PC-9 (cell line): ENCODE measurements around the gene SIT1. TPM values are rescaled to one million over a fixed set of nuclear protein-coding genes. Genes with fewer than 3 reads are reported as not detected.
"Not testable (repeated sequence)": the region's sequence is repeated elsewhere in the genome, so short reads cannot be mapped to it uniquely, and the experiment has no call there.

Source experiments
- BruUV-seq: library from RNA; stranded (reverse); fragments of 400-500 nt; replicated peaks from 2 replicates; lab custom pipeline; 2021; lab: Mats Ljungman, UMichigan
- CTCF ChIA-PET: fragments of 300-600 bp; sonication (Branson Sonifier 250); formaldehyde crosslinking; loops from one replicate; lab custom pipeline; 2022; ENCODE audit warnings: antibody characterized with exemption; lab: Charles Lee
- POLR2A ChIA-PET: fragments of 300-600 bp; sonication (Branson Sonifier 250); formaldehyde crosslinking; loops from one replicate; lab custom pipeline; 2022; ENCODE audit warnings: antibody characterized with exemption; ENCODE audit not compliant: unreplicated experiment; lab: Charles Lee
- DNase-seq, 2 experiments: peaks; one replicate each; pipeline versions ENCODE4 v3.0.0 to v3.0.0-alpha.2; 2015 to 2022; ENCODE audit warnings: mixed read lengths in 1 of 2
- H2AFZ ChIP-seq: fragments of 200-600 bp; sonication (generic); 2 replicates; pipeline ENCODE4 v1.8.1; 2017; ENCODE audit warnings: antibody characterized with exemption
- H3F3A ChIP-seq: fragments of 200-600 bp; sonication (generic); 2 replicates; pipeline ENCODE4 v1.8.1; 2017; ENCODE audit warnings: antibody characterized with exemption, mild to moderate bottlenecking, low read depth; ENCODE audit not compliant: insufficient read depth
- H3K27ac ChIP-seq: fragments of 200-600 bp; sonication (generic); 2 replicates; pipeline ENCODE4 v1.6.1; 2016; ENCODE audit warnings: mixed run types
- H3K27me3 ChIP-seq: fragments of 200-600 bp; sonication (generic); 2 replicates; pipeline ENCODE4 v1.6.1; 2016; ENCODE audit warnings: low read depth, mixed run types; ENCODE audit not compliant: insufficient read depth
- H3K36me3 ChIP-seq: fragments of 200-600 bp; sonication (generic); 2 replicates; pipeline ENCODE4 v1.6.1; 2016; ENCODE audit warnings: low read depth, mixed run types
- H3K4me1 ChIP-seq: fragments of 200-600 bp; sonication (generic); replicated peaks from 2 replicates; pipeline ENCODE4 v1.6.1; 2016; ENCODE audit warnings: mixed run types; ENCODE audit not compliant: insufficient read depth
- H3K4me2 ChIP-seq: fragments of 200-600 bp; sonication (generic); 2 replicates; pipeline ENCODE4 v1.6.1; 2017; ENCODE audit warnings: mixed run types
- H3K4me3 ChIP-seq: fragments of 200-600 bp; sonication (generic); 2 replicates; pipeline ENCODE4 v1.6.1; 2016; ENCODE audit warnings: mixed run types
- H3K79me2 ChIP-seq: fragments of 200-600 bp; sonication (generic); 2 replicates; pipeline ENCODE4 v1.6.1; 2017; ENCODE audit warnings: low read depth, mixed run types
- H3K9me2 ChIP-seq: fragments of 200-600 bp; sonication (generic); 2 replicates; pipeline ENCODE4 v1.8.1; 2017; ENCODE audit warnings: mild to moderate bottlenecking; ENCODE audit not compliant: insufficient read depth
- H3K9me3 ChIP-seq: fragments of 200-600 bp; sonication (generic); 2 replicates; pipeline ENCODE4 v1.8.1; 2016; ENCODE audit warnings: low read depth; ENCODE audit not compliant: insufficient read depth
- H4K20me1 ChIP-seq: fragments of 200-600 bp; sonication (generic); 2 replicates; pipeline ENCODE4 v1.8.1; 2017; ENCODE audit not compliant: insufficient read depth
- EZH2 ChIP-seq: fragments of 200-600 bp; sonication (generic); IDR thresholded peaks from 2 replicates; pipeline ENCODE4 v1.8.0; 2017; ENCODE audit warnings: antibody characterized with exemption, low read depth
- intact Hi-C: fragments of 100-400 bp; cut with micrococcal nuclease; formaldehyde crosslinking; loops from one replicate; pipeline ENCODE4 v1.10.0; 2022; ENCODE audit not compliant: unreplicated experiment
- total RNA-seq: library from RNA; stranded (reverse); gene quantifications from 2 replicates; pipeline ENCODE4 v1.2.3, GENCODE V29; 2021
- TF ChIP-seq, protein P1 (sequence below): fragments of 200-600 bp; sonication (generic); conservative IDR thresholded peaks from 2 replicates; pipeline ENCODE4 v1.6.1; 2017; ENCODE audit warnings: mixed run types, antibody characterized with exemption, mild to moderate bottlenecking, moderate library complexity

The SIT1 gene
- total RNA-seq, 1 experiment from 2014 or later, result not detected

GRCh38 chr9:35637427-35637955 is 13.2 kb downstream of the SIT1 start:
- POLR2A ChIA-PET, H3K4me1 ChIP-seq, H3K79me2 ChIP-seq, DNase-seq, CTCF ChIA-PET, H3K36me3 ChIP-seq, H3K4me3 ChIP-seq, intact Hi-C loops, H4K20me1 ChIP-seq, H3K9me3 ChIP-seq, H3F3A ChIP-seq, H3K4me2 ChIP-seq, H3K9me2 ChIP-seq, H3K27ac ChIP-seq, H3K27me3 ChIP-seq, H2AFZ ChIP-seq, BruUV-seq: not testable (repeated sequence)

GRCh38 chr9:35636877-35637246 is 13.9 kb downstream of the SIT1 start:
- H3K79me2 ChIP-seq, H3K36me3 ChIP-seq, H3K4me1 ChIP-seq, CTCF ChIA-PET, DNase-seq, H3K4me3 ChIP-seq, BruUV-seq, H3K9me2 ChIP-seq, H3K27ac ChIP-seq, POLR2A ChIA-PET, H3F3A ChIP-seq, intact Hi-C loops, H2AFZ ChIP-seq, H4K20me1 ChIP-seq, H3K9me3 ChIP-seq, H3K4me2 ChIP-seq, H3K27me3 ChIP-seq: not testable (repeated sequence)

DNA sequence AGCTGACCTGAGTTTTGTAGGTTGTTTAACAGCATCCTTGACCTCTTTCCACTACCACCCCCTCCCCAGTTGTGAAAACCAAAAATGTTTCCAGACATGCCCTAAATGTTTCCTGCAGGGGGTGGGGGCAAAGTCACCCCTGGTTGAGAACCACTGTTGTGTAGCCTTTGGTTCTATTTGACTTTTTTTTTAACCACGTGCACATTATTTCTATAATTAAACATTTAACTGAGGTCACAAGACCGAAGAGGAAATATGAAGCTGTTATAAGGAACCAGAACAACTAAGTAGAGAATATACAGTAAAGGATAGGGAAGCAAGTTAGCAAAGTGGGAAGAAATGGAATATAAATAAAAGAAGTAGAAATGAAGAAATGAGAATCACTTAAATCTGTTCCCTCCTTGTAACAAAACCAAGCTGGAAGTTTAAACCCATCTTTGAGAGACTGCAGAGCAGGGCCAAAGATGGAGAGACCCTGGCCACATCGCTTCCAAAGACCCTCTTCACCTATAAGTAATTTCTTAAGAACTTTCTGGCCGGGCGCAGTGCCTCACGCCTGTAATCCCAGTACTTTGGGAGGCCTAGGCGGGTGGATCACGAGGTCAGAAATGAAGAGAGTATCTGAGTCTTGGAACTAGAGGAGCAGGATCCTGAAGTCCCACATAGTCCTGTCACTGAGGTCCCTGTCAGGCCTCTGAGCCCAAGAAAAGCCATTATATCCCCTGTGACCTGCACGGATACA is 14.4 kb downstream of the SIT1 start:
- TF ChIP-seq, protein P1, sequence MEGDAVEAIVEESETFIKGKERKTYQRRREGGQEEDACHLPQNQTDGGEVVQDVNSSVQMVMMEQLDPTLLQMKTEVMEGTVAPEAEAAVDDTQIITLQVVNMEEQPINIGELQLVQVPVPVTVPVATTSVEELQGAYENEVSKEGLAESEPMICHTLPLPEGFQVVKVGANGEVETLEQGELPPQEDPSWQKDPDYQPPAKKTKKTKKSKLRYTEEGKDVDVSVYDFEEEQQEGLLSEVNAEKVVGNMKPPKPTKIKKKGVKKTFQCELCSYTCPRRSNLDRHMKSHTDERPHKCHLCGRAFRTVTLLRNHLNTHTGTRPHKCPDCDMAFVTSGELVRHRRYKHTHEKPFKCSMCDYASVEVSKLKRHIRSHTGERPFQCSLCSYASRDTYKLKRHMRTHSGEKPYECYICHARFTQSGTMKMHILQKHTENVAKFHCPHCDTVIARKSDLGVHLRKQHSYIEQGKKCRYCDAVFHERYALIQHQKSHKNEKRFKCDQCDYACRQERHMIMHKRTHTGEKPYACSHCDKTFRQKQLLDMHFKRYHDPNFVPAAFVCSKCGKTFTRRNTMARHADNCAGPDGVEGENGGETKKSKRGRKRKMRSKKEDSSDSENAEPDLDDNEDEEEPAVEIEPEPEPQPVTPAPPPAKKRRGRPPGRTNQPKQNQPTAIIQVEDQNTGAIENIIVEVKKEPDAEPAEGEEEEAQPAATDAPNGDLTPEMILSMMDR, result no peak
- TF ChIP-seq EZH2, result no peak
- no TSS peak for BruUV-seq
- Histone ChIP-seq H3K4me1 (no peaks in the 10 kb centered on the region), H3F3A (no peaks in the 10 kb centered on the region), H3K9me3 (no peaks in the 10 kb centered on the region), H3K4me2 (no peak overlapping the region), H3K9me2 (no peaks in the 10 kb centered on the region), H2AFZ (no peak overlapping the region), H3K4me3 (no peak overlapping the region), H3K27ac (no peak overlapping the region), H3K36me3 (no peaks in the 10 kb centered on the region), H3K27me3 (no peaks in the 10 kb centered on the region), H4K20me1 (no peaks in the 10 kb centered on the region), H3K79me2 (no peaks in the 10 kb centered on the region)
- POLR2A ChIA-PET, result no interaction called here
- CTCF ChIA-PET, result no interaction called here
- DNase-seq, result no peak
- intact Hi-C loops, result no loop called here

DNA sequence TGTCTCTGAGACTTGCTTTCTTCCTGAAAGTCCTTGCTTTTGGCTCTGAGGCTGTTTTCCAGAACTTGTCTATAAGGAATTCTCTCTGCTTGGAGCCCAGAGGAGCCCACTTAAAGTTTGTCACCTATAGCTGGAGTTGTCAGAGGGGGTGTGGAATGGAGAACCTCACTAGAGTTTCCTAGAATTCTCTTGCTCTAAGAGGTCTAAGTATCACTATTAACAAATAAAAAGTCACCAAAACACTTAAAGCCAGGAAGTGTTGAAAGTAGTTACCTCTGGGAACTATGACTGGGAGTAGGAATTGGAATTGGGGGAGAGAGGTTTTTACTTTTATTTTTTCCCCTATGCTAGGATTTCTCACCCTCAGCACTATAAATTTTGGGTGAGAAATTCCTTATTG is 15.0 kb downstream of the SIT1 start:
- H3K79me2 ChIP-seq, result no peaks in the 10 kb centered on the region
- POLR2A ChIA-PET, result no interaction called here
- H2AFZ ChIP-seq, result no peak overlapping the region
- no peak for DNase-seq
- H3K36me3 ChIP-seq, result no peaks in the 10 kb centered on the region
- TF ChIP-seq, protein P1, result no peak
- no peak for TF ChIP-seq EZH2
- H3F3A ChIP-seq, result no peaks in the 10 kb centered on the region
- H3K4me3 ChIP-seq, result no peak overlapping the region
- no peak overlapping the region for H3K27ac ChIP-seq
- no peak overlapping the region for H3K4me2 ChIP-seq
- no peaks in the 10 kb centered on the region for H4K20me1 ChIP-seq
- no peaks in the 10 kb centered on the region for H3K9me3 ChIP-seq
- intact Hi-C loops, result no loop called here
- H3K4me1 ChIP-seq, result no peaks in the 10 kb centered on the region
- no peaks in the 10 kb centered on the region for H3K27me3 ChIP-seq
- BruUV-seq, result no TSS peak
- CTCF ChIA-PET, result no interaction called here
- H3K9me2 ChIP-seq, result no peaks in the 10 kb centered on the region
